ENCODE data around the gene RPTOR. TPM values are rescaled to one million over a fixed set of nuclear protein-coding genes. Genes with fewer than 3 reads are reported as not detected.

The RPTOR gene
- total RNA-seq, 1 experiment from 2014 or later: 46.2 TPM

DNA sequence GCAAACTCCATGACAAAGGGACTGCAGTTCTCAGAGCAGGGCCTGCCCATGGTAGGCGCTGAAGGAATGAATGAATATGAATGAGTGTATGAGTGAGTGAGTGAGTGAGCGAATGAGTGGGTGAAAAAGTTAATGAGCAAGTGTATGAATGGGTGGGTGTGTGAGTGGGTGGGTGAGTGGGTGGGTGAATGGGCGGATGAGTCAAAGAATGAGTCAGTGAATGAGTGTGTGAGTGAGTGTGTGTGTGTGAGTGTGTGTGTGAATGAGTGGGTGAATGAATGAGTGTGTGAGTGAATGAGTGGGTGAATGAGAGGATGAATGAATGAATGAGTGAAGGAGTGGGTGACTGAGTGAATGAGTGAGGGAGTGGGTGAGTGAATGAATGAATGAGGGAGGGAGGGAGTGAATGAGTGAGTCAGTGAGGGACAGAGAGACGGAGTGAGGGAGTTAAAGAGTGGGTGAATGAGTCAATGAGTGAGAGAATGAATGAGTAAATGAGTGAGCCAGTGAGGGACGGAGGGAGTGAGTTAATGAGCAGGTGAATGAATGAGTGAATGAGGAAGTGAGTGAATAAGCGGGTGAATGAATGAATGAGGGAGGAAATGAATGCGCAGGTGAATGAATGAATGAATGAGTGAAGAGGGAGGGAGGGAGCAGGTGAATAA, 435.9 kb downstream of the RPTOR start:
- POLR2A ChIA-PET (ENCODE audit: unreplicated experiment): no interaction called here
- Histone ChIP-seq H3K4me3 (ENCODE audit: low read length) (no peak overlapping the region), H3K79me2 (ENCODE audit: low read length) (no peaks in the 10 kb centered on the region), H3K9me3 (ENCODE audit: low read length) (no peaks in the 10 kb centered on the region), H3K4me1 (ENCODE audit: insufficient read depth, low read length) (no peaks in the 10 kb centered on the region), H3K4me2 (ENCODE audit: low read length) (no peak overlapping the region), H2AFZ (ENCODE audit: low read length) (no peak overlapping the region), H3K9ac (ENCODE audit: low read length) (no peak overlapping the region), H3K27ac (ENCODE audit: low read length) (no peak overlapping the region), H3K36me3 (ENCODE audit: low read depth, low read length) (no peaks in the 10 kb centered on the region), H4K20me1 (ENCODE audit: low read length) (no peaks in the 10 kb centered on the region), H3F3A (ENCODE audit: low read length, unreplicated experiment) (no peaks in the 10 kb centered on the region), H3K9me2 (replicated peaks; ENCODE audit: low read length) (no peaks in the 10 kb centered on the region), H3K27me3 (ENCODE audit: low read length) (no peaks in the 10 kb centered on the region)
- CTCF ChIA-PET: no interaction called here
- ATAC-seq (peak; percentile 59), DNase-seq (peak; percentile 58)
- no peak for TF ChIP-seq EZH2 (IDR thresholded peaks at IDR 0.05; ENCODE audit: low read length, unreplicated experiment)
- TF ChIP-seq, protein P1, sequence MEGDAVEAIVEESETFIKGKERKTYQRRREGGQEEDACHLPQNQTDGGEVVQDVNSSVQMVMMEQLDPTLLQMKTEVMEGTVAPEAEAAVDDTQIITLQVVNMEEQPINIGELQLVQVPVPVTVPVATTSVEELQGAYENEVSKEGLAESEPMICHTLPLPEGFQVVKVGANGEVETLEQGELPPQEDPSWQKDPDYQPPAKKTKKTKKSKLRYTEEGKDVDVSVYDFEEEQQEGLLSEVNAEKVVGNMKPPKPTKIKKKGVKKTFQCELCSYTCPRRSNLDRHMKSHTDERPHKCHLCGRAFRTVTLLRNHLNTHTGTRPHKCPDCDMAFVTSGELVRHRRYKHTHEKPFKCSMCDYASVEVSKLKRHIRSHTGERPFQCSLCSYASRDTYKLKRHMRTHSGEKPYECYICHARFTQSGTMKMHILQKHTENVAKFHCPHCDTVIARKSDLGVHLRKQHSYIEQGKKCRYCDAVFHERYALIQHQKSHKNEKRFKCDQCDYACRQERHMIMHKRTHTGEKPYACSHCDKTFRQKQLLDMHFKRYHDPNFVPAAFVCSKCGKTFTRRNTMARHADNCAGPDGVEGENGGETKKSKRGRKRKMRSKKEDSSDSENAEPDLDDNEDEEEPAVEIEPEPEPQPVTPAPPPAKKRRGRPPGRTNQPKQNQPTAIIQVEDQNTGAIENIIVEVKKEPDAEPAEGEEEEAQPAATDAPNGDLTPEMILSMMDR (conservative IDR thresholded peaks at IDR 0.05; ENCODE audit: low read depth, low read length): no peak
- TF ChIP-seq EZH2phosphoT487 (IDR thresholded peaks at IDR 0.05; ENCODE audit: borderline replicate concordance, low read length): no peak
- intact Hi-C loops (cut with micrococcal nuclease): no loop called here
- no TSS peak for BruUV-seq (replicated peaks)

- CTCF ChIA-PET: no interaction called here
Measured at GRCh38 chr17:80981062-80981902, 436.6 kb downstream of the RPTOR start.

More at GRCh38 chr17:80981062-80981902, 436.6 kb downstream of the RPTOR start:
- no peaks in the 10 kb centered on the region for H3K9me2 ChIP-seq (replicated peaks; ENCODE audit: low read length)
- intact Hi-C loops (cut with micrococcal nuclease): no loop called here
- no peaks in the 10 kb centered on the region for H4K20me1 ChIP-seq (ENCODE audit: low read length)
- no peaks in the 10 kb centered on the region for H3K9me3 ChIP-seq (ENCODE audit: low read length)
- H3F3A ChIP-seq (ENCODE audit: low read length, unreplicated experiment): no peaks in the 10 kb centered on the region
- no TSS peak for BruUV-seq (replicated peaks)
- H3K9ac ChIP-seq (ENCODE audit: low read length): no peak overlapping the region
- no peak overlapping the region for H3K27ac ChIP-seq (ENCODE audit: low read length)
- no peaks in the 10 kb centered on the region for H3K27me3 ChIP-seq (ENCODE audit: low read length)
- POLR2A ChIA-PET (ENCODE audit: unreplicated experiment): no interaction called here
- DNase-seq (peak; percentile 25), ATAC-seq (peak; percentile 36)
- no peaks in the 10 kb centered on the region for H3K79me2 ChIP-seq (ENCODE audit: low read length)
- H3K4me2 ChIP-seq (ENCODE audit: low read length): no peak overlapping the region
- no peak overlapping the region for H2AFZ ChIP-seq (ENCODE audit: low read length)
- no peak for TF ChIP-seq EZH2 (IDR thresholded peaks at IDR 0.05; ENCODE audit: low read length, unreplicated experiment)
- TF ChIP-seq, protein P1 (conservative IDR thresholded peaks at IDR 0.05; ENCODE audit: low read depth, low read length): peak; percentile 84
- TF ChIP-seq EZH2phosphoT487 (IDR thresholded peaks at IDR 0.05; ENCODE audit: borderline replicate concordance, low read length): no peak
- H3K4me3 ChIP-seq (ENCODE audit: low read length): no peak overlapping the region
- H3K4me1 ChIP-seq (ENCODE audit: insufficient read depth, low read length): no peaks in the 10 kb centered on the region
- no peaks in the 10 kb centered on the region for H3K36me3 ChIP-seq (ENCODE audit: low read depth, low read length)
